H1 (cell line): ENCODE results near the gene TOM1. TPM values are rescaled to one million over a fixed set of nuclear protein-coding genes. Genes with fewer than 3 reads are reported as not detected.

ENCODE experiments used
- GABPA ChIP-seq: IDR thresholded peaks from 2 replicates; pipeline ENCODE4 v1.6.1; 2011; ENCODE audit warnings: mild to moderate bottlenecking, low read length, moderate library complexity, borderline replicate concordance; ENCODE audit not compliant: insufficient read depth
- polyA plus RNA-seq, 7 experiments: library from polyadenylated mRNA; depleted of rRNA in 3 of 7; stranded (reverse) in 5 of 7; unstranded in 2 of 7; fragments of >200 nt in 5 of 7; fragments of 200-250 nt in 2 of 7; gene quantifications; 1 replicate in 5 of 7; 2 replicates in 1 of 7; 4 replicates in 1 of 7; pipeline versions ENCODE4 v1.2.1 to v1.2.3, GENCODE V29; 2011 to 2013; ENCODE audit warnings: missing spikeins in 2 of 7, mixed read lengths in 2 of 7
- total RNA-seq: library from RNA; stranded (reverse); fragmentation: NEBNext Ultra II Directional; extraction: Animal tissue kit (Norgen Biotek cat#: 25700); gene quantifications from 2 replicates; pipeline ENCODE4 v1.2.1, GENCODE V29; 2021

TOM1 gene
- total and polyA plus RNA-seq, 2 of the 8 experiments (the other 6 are each of a cell fraction or from before 2014, with no cell fraction given), result 25.1 to 39.2 TPM

DNA sequence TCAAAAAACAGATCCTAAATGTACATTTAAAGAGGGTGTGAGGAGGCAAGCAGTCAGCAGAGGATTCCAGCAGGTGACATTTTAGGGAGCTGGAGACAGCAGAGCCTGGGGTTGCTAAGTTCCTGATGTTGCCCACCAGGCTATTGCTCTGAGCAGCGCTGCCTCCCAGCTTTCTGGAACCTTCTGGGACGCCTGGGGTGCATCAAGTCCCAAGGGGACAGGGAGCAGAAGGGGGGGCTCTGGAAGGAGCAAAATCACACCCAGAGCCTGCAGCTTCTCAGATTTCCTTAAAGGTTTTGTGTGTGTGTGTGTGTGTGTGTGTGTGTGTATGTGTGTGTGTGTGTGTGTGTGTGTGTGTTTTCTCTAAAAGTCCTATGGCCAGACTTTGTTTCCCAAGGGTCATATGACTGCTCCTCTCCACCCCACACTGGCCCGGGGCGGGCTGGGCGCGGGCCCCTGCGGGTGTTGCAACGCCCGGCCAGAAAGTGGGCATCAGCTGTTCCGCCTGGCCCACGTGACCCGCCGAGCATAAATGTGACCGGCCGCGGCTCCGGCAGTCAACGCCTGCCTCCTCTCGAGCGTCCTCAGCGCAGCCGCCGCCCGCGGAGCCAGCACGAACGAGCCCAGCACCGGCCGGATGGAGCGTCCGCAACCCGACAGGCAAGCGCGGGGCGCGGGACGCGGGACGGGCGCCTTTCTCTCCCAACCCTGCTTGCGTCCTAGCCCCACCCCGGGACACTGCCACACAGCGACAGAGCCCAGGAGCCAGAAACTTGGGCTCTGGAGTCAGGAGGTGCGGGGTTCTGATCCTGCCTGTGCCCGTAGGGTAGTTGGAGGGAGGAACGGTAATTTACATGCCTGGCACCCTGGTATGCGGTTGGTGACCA is 81.1 kb downstream of the TOM1 start, which contains the start of gene HMOX1 (continued):
- TF ChIP-seq GABPA, result no peak
